NCI-H2227 (cell line): ENCODE results near the gene RBM15.

Experiments
- DNase-seq: peaks from one replicate; lab custom pipeline; 2025; ENCODE audit not compliant: unreplicated experiment; lab: John Stamatoyannopoulos, UW

RBM15 gene

GRCh38 chr1:110393691-110394492, 54.7 kb downstream of the RBM15 start:
- DNase-seq = no peak

- no peak for DNase-seq
These were observed 55.3 kb downstream of the RBM15 start for GRCh38 chr1:110394493-110394820.
